ENCODE results near the gene PPM1E.

GRCh38 chr17:58997756-58998553 lies 242.3 kb downstream of the PPM1E start:
- no peak for TF ChIP-seq POLR2A (IDR thresholded peaks at IDR 0.05)
- no peak for TF ChIP-seq POLR2AphosphoS5 (IDR thresholded peaks at IDR 0.05)
- no peak for TF ChIP-seq CTCF (IDR thresholded peaks at IDR 0.05)

Data from breast epithelium (tissue), 3 donors.